ENCODE measurements around the gene PLK3.
A peak's percentile ranks its signal among the peaks of the same experiment; 100 is the strongest.

The PLK3 gene

GRCh38 chr1:44778705-44779576 is 21.2 kb upstream of the PLK3 start:
- H3F3A ChIP-seq (ENCODE audit: insufficient read depth), result peaks cover 64% of the 10 kb centered on the region
- peaks cover 34% of the 10 kb centered on the region for H3K36me3 ChIP-seq (ENCODE audit: low read length)
- H3K4me3 ChIP-seq (ENCODE audit: insufficient read depth, low read length, poor library complexity, severe bottlenecking), result no peak overlapping the region
- H4K20me1 ChIP-seq (ENCODE audit: low read depth, low read length), result peaks cover 21% of the 10 kb centered on the region; the same call in 1 of the 2 replicates
- peaks cover 43% of the 10 kb centered on the region for H3K79me2 ChIP-seq (ENCODE audit: insufficient read depth, low read length)
- no peak overlapping the region for H3K27ac ChIP-seq (ENCODE audit: low read depth, low read length)
- no peaks in the 10 kb centered on the region for H3K9me3 ChIP-seq (ENCODE audit: insufficient read depth, low read length)
- no peaks in the 10 kb centered on the region for H3K27me3 ChIP-seq (ENCODE audit: low read length)
- no peak overlapping the region for H3K9ac ChIP-seq (ENCODE audit: low read length)
- no peaks in the 10 kb centered on the region for H3K9me2 ChIP-seq (replicated peaks; ENCODE audit: insufficient read depth, low read length)
- no peak overlapping the region for H2AFZ ChIP-seq (ENCODE audit: low read depth, low read length, severe bottlenecking)
- TF ChIP-seq CTCF (IDR thresholded peaks at IDR 0.05; ENCODE audit: insufficient read depth, low read length, poor library complexity, severe bottlenecking), result no peak
- no peak overlapping the region for H3K4me2 ChIP-seq (ENCODE audit: low read depth, low read length, poor library complexity, severe bottlenecking)

DNA sequence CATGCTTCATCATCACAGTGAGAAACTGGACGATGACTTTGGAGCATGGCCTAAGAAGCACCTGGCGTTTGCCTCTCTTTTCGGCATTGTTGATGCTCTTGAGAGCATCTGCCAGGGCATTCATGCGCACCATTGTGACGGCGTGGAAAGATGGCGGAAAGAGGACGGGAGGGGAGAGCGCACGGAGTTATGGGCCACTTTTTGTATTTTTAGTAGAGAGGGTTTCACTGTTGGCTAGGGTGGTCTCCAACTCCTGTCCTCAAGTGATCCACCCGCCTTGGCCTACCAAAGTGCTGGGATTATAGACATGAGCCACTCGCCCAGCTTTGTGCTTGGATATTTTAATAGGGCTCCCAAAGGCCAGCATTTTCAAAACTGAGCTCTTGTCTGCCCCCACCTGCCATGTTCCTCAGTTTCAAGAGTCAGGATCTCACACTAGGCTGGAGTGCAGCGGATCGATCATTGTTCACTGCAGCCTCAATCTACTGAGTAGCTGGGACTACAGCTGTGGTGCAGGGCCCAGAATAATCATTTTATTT is 19.5 kb upstream of the PLK3 start:
- TF ChIP-seq CTCF (IDR thresholded peaks at IDR 0.05; ENCODE audit: insufficient read depth, low read length, poor library complexity, severe bottlenecking) (no peak), EZH2phosphoT487 (conservative IDR thresholded peaks at IDR 0.05; ENCODE audit: low read length) (no peak)
- Histone ChIP-seq H4K20me1 (ENCODE audit: low read depth, low read length) (peaks cover 21% of the 10 kb centered on the region; the same call in 1 of the 2 replicates), H3K36me3 (ENCODE audit: low read length) (peaks cover 34% of the 10 kb centered on the region), H3K4me3 (ENCODE audit: insufficient read depth, low read length, poor library complexity, severe bottlenecking) (no peak overlapping the region), H3K27me3 (ENCODE audit: low read length) (no peaks in the 10 kb centered on the region), H3K9me2 (replicated peaks; ENCODE audit: insufficient read depth, low read length) (no peaks in the 10 kb centered on the region), H3K9me3 (ENCODE audit: insufficient read depth, low read length) (no peaks in the 10 kb centered on the region), H2AFZ (ENCODE audit: low read depth, low read length, severe bottlenecking) (no peak overlapping the region), H3F3A (ENCODE audit: insufficient read depth) (peaks cover 67% of the 10 kb centered on the region), H3K27ac (ENCODE audit: low read depth, low read length) (no peak overlapping the region), H3K9ac (ENCODE audit: low read length) (no peak overlapping the region), H3K79me2 (ENCODE audit: insufficient read depth, low read length) (peaks cover 31% of the 10 kb centered on the region), H3K4me2 (ENCODE audit: low read depth, low read length, poor library complexity, severe bottlenecking) (no peak overlapping the region)

- TF ChIP-seq EZH2phosphoT487 (conservative IDR thresholded peaks at IDR 0.05; ENCODE audit: low read length) (no peak), CTCF (IDR thresholded peaks at IDR 0.05; ENCODE audit: insufficient read depth, low read length, poor library complexity, severe bottlenecking) (no peak)
- Histone ChIP-seq H3K27me3 (ENCODE audit: low read length) (no peaks in the 10 kb centered on the region), H3F3A (ENCODE audit: insufficient read depth) (peaks cover 65% of the 10 kb centered on the region), H3K9ac (ENCODE audit: low read length) (peak overlapping the region; percentile 50), H3K9me3 (ENCODE audit: insufficient read depth, low read length) (no peaks in the 10 kb centered on the region), H3K27ac (ENCODE audit: low read depth, low read length) (peak overlapping the region; percentile 58), H3K9me2 (replicated peaks; ENCODE audit: insufficient read depth, low read length) (no peaks in the 10 kb centered on the region), H2AFZ (ENCODE audit: low read depth, low read length, severe bottlenecking) (peak overlapping the region; percentile 22), H3K79me2 (ENCODE audit: insufficient read depth, low read length) (0 out of 2 replicates have a peak, but pooled peaks cover 1% of the 10 kb centered on the region), H4K20me1 (ENCODE audit: low read depth, low read length) (peaks cover 1% of the 10 kb centered on the region; the same call in 1 of the 2 replicates), H3K36me3 (ENCODE audit: low read length) (peaks cover 5% of the 10 kb centered on the region), H3K4me3 (ENCODE audit: insufficient read depth, low read length, poor library complexity, severe bottlenecking) (peak overlapping the region; percentile 29), H3K4me2 (ENCODE audit: low read depth, low read length, poor library complexity, severe bottlenecking) (peak overlapping the region; percentile 64)
Observed at GRCh38 chr1:44783697-44784093, 16.5 kb upstream of the PLK3 start.

Data from SU-DHL-6 (cell line).